ENCODE data around the gene METTL2A.
A peak's percentile ranks its signal among the peaks of the same experiment; 100 is the strongest.
"Not testable (repeated sequence)": the region's sequence is repeated elsewhere in the genome, so short reads cannot be mapped to it uniquely, and the experiment has no call there.

The METTL2A gene

GRCh38 chr17:62473030-62473982 is 49.6 kb downstream of the METTL2A start:
- DNase-seq = not testable (repeated sequence)

GRCh38 chr17:62477111-62477510 is 53.4 kb downstream of the METTL2A start:
- not testable (repeated sequence) for DNase-seq

GRCh38 chr17:62477718-62478408 is 54.2 kb downstream of the METTL2A start:
- peak; percentile 20 to 27 for DNase-seq

GRCh38 chr17:62478424-62478879 is 54.8 kb downstream of the METTL2A start, which contains the start of gene TLK2:
TSS of gene TLK2 (plus strand) at chr17:62478825. CDS start at chr17:62481126, 2,301 bp downstream.
- peak; percentile 74 to 79 for DNase-seq

GRCh38 chr17:62478880-62479638 is 55.4 kb downstream of the METTL2A start:
- peak; percentile 31 to 33 for DNase-seq

GRCh38 chr17:62479639-62480258 is 56.1 kb downstream of the METTL2A start:
- not testable (repeated sequence) for DNase-seq

GRCh38 chr17:62482553-62482952 is 58.9 kb downstream of the METTL2A start:
- not testable (repeated sequence) for DNase-seq

- not testable (repeated sequence) for DNase-seq
Observed at GRCh38 chr17:62490990-62491389, 67.3 kb downstream of the METTL2A start.

GRCh38 chr17:62493049-62493655 is 69.5 kb downstream of the METTL2A start:
- not testable (repeated sequence) for DNase-seq

GRCh38 chr17:62494073-62494472 is 70.4 kb downstream of the METTL2A start:
- DNase-seq = not testable (repeated sequence)

GRCh38 chr17:62496344-62496743 is 72.6 kb downstream of the METTL2A start:
- DNase-seq = not testable (repeated sequence)

GRCh38 chr17:62498796-62499195 is 75.1 kb downstream of the METTL2A start:
- not testable (repeated sequence) for DNase-seq

Data from stimulated activated CD4-positive, alpha-beta T cell treated with anti-CD3 and anti-CD28 coated beads, Interleukin-4, amount 100 ng/mL, for 4 hours (primary cell).